ENCODE results near the gene QSOX1.

Gene QSOX1

DNA sequence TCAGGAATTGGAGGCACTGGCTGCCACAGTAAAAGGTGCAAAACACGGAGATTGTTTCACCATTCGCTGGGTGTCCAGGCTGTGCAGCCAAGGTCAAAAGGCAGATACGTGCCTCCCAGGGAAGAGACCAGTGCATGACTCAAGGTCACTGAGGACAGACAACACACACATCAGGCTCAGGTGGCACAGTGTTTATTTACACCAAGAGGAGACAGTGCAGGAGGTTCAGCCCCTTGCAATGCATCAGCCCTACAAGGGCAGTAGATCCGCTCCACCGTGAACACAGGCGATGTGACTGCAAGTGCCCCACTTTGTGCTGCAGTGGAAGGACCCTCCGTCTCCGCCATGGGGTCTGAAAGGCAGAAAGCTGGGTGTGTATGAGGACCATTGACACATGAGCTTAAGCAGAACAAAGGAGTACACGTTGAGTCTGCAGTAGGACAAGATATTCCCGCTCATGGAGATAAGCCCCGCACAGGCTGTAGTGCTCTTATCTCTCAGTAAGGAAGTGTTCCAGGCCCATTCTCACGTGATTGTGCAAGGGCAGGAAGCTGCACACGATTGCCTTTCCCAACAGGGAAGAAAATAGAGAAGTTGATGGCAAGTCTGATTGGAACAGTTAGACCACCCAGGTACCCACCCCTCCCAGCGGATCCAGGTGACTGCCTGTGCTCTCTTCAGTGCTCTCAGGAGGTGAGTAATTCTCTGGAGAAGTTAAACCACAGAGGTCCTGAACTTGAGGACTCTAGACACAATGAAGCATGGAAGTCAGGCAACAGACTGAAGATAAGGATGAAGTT, 37.5 kb upstream of the QSOX1 start:
- H3K9me3 ChIP-seq (ENCODE audit: insufficient read depth, low read length) = no peaks in the 10 kb centered on the region
- no peak overlapping the region for H3K27ac ChIP-seq (ENCODE audit: low read length)
- no peaks in the 10 kb centered on the region for H4K20me1 ChIP-seq (ENCODE audit: insufficient read depth, low read length)
- H3K4me3 ChIP-seq (ENCODE audit: low read length) = no peak overlapping the region
- peaks cover 12% of the 10 kb centered on the region for H3K36me3 ChIP-seq (replicated peaks; ENCODE audit: low read depth, low read length)
- no peak overlapping the region for H3K9ac ChIP-seq (ENCODE audit: low read length)
- TF ChIP-seq CTCF (IDR thresholded peaks at IDR 0.05; ENCODE audit: low read depth, low read length) (no peak), EZH2phosphoT487 (IDR thresholded peaks at IDR 0.05; ENCODE audit: low read depth) (no peak)
- no peak overlapping the region for H2AFZ ChIP-seq (ENCODE audit: low read depth, low read length)
- no peak overlapping the region for H3K4me2 ChIP-seq (ENCODE audit: low read length)
- H3K27me3 ChIP-seq (ENCODE audit: low read depth, low read length) = no peaks in the 10 kb centered on the region
- H3K79me2 ChIP-seq (ENCODE audit: low read length) = no peaks in the 10 kb centered on the region
- H3K4me1 ChIP-seq (ENCODE audit: low read length) = no peaks in the 10 kb centered on the region

GRCh38 chr1:180117764-180118116, 36.9 kb upstream of the QSOX1 start:
- H3K27me3 ChIP-seq (ENCODE audit: low read depth, low read length) = no peaks in the 10 kb centered on the region
- H3K4me3 ChIP-seq (ENCODE audit: low read length) = no peak overlapping the region
- no peak overlapping the region for H3K9ac ChIP-seq (ENCODE audit: low read length)
- no peak overlapping the region for H2AFZ ChIP-seq (ENCODE audit: low read depth, low read length)
- no peak overlapping the region for H3K4me2 ChIP-seq (ENCODE audit: low read length)
- no peaks in the 10 kb centered on the region for H3K4me1 ChIP-seq (ENCODE audit: low read length)
- no peak overlapping the region for H3K27ac ChIP-seq (ENCODE audit: low read length)
- no peaks in the 10 kb centered on the region for H3K79me2 ChIP-seq (ENCODE audit: low read length)
- no peaks in the 10 kb centered on the region for H3K9me3 ChIP-seq (ENCODE audit: insufficient read depth, low read length)
- TF ChIP-seq CTCF (IDR thresholded peaks at IDR 0.05; ENCODE audit: low read depth, low read length) (no peak), EZH2phosphoT487 (IDR thresholded peaks at IDR 0.05; ENCODE audit: low read depth) (no peak)
- no peaks in the 10 kb centered on the region for H4K20me1 ChIP-seq (ENCODE audit: insufficient read depth, low read length)
- H3K36me3 ChIP-seq (replicated peaks; ENCODE audit: low read depth, low read length) = peaks cover 8% of the 10 kb centered on the region

- Histone ChIP-seq H3K27me3 (ENCODE audit: low read depth, low read length) (no peaks in the 10 kb centered on the region), H2AFZ (ENCODE audit: low read depth, low read length) (no peak overlapping the region), H3K36me3 (replicated peaks; ENCODE audit: low read depth, low read length) (no peaks in the 10 kb centered on the region), H3K4me1 (ENCODE audit: low read length) (no peaks in the 10 kb centered on the region), H3K79me2 (ENCODE audit: low read length) (no peaks in the 10 kb centered on the region), H4K20me1 (ENCODE audit: insufficient read depth, low read length) (no peaks in the 10 kb centered on the region), H3K9me3 (ENCODE audit: insufficient read depth, low read length) (no peaks in the 10 kb centered on the region), H3K4me2 (ENCODE audit: low read length) (no peak overlapping the region), H3K4me3 (ENCODE audit: low read length) (no peak overlapping the region), H3K27ac (ENCODE audit: low read length) (no peak overlapping the region), H3K9ac (ENCODE audit: low read length) (no peak overlapping the region)
- no peak for TF ChIP-seq CTCF (IDR thresholded peaks at IDR 0.05; ENCODE audit: low read depth, low read length)
- no peak for TF ChIP-seq EZH2phosphoT487 (IDR thresholded peaks at IDR 0.05; ENCODE audit: low read depth)
Observed at GRCh38 chr1:180119837-180120236, 34.8 kb upstream of the QSOX1 start.

GRCh38 chr1:180123463-180123936, 31.2 kb upstream of the QSOX1 start:
- no peaks in the 10 kb centered on the region for H3K9me3 ChIP-seq (ENCODE audit: insufficient read depth, low read length)
- no peak overlapping the region for H2AFZ ChIP-seq (ENCODE audit: low read depth, low read length)
- no peak overlapping the region for H3K4me3 ChIP-seq (ENCODE audit: low read length)
- H3K4me2 ChIP-seq (ENCODE audit: low read length) = no peak overlapping the region
- TF ChIP-seq EZH2phosphoT487 (IDR thresholded peaks at IDR 0.05; ENCODE audit: low read depth) (no peak), CTCF (IDR thresholded peaks at IDR 0.05; ENCODE audit: low read depth, low read length) (no peak)
- no peak overlapping the region for H3K27ac ChIP-seq (ENCODE audit: low read length)
- no peaks in the 10 kb centered on the region for H3K27me3 ChIP-seq (ENCODE audit: low read depth, low read length)
- H4K20me1 ChIP-seq (ENCODE audit: insufficient read depth, low read length) = no peaks in the 10 kb centered on the region
- H3K79me2 ChIP-seq (ENCODE audit: low read length) = no peaks in the 10 kb centered on the region
- H3K36me3 ChIP-seq (replicated peaks; ENCODE audit: low read depth, low read length) = no peaks in the 10 kb centered on the region
- no peak overlapping the region for H3K9ac ChIP-seq (ENCODE audit: low read length)
- H3K4me1 ChIP-seq (ENCODE audit: low read length) = no peaks in the 10 kb centered on the region

Data from OCI-LY3 (cell line).